Activated naive CD4-positive, alpha-beta T cell (primary cell): ENCODE data around the gene RETSAT.

Experiments used
- DNase-seq, 4 experiments: peaks; one replicate each; lab custom pipeline; 2025; lab: John Stamatoyannopoulos, UW

Gene RETSAT

GRCh38 chr2:85308201-85308600, 46.1 kb downstream of the RETSAT start:
- no peak for DNase-seq

DNA sequence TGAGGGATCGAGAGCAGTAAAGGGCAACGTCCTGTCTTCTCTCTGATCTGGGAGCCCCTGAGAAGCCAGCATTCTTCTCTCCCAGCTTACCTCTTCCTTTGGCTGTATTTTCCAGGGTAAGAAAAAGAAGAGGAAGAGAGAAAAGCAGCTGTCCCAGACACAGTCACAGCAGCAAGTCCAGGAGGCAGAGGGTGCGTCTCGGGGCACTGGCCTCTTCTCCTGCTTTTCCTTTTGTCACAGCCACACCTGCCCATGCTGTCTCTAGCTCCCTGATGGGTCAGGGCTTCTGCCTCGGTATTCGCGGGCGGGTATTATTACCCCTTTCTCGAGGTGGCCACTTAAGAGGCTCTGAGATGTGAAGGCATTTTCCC, 46.8 kb downstream of the RETSAT start:
- no peak for DNase-seq

GRCh38 chr2:85303780-85304531, 50.4 kb downstream of the RETSAT start:
- no peak for DNase-seq

DNA sequence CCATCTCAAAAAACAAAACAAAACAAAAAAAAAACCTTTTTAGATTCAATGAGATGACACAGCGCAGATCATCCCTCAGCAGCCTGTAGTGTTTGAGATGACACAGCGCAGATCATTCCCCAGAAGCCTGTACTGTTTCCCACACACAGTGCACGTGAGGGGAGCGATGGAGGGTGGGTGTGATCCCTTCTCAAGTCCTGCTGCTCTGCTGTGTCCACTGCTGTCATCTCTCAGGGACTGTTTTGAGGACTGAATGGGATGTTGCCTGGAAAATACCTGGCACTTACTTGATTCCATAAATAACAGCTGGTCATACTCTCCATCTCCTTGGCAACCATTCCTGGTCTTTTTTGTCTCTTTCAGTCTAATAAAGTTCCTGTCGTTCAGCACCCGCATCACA, 52.2 kb downstream of the RETSAT start:
- DNase-seq = no peak
